SJCRH30 (cell line): Measurements from ENCODE around the gene SLC19A1. TPM values are rescaled to one million over a fixed set of nuclear protein-coding genes. Genes with fewer than 3 reads are reported as not detected.
"Not testable (repeated sequence)": the region's sequence is repeated elsewhere in the genome, so short reads cannot be mapped to it uniquely, and the experiment has no call there.

ENCODE experiments used
- DNase-seq, 2 experiments: peaks; one replicate each; pipeline ENCODE4 v3.0.0-alpha.2; 2015 to 2020
- H3K27ac ChIP-seq: fragments of 250-450 bp; sonication (Bioruptor Pico); 2 replicates; pipeline ENCODE4 v1.5.1; 2020; ENCODE audit warnings: mild to moderate bottlenecking, moderate library complexity
- H3K27me3 ChIP-seq: fragments of 250-450 bp; sonication (Bioruptor Pico); 2 replicates; pipeline ENCODE4 v1.5.1; 2020; ENCODE audit warnings: mild to moderate bottlenecking, moderate library complexity
- H3K36me3 ChIP-seq: fragments of 250-450 bp; sonication (Bioruptor Pico); 2 replicates; pipeline ENCODE4 v1.5.1; 2020; ENCODE audit warnings: mild to moderate bottlenecking, moderate library complexity
- H3K4me1 ChIP-seq: fragments of 250-450 bp; sonication (Bioruptor Pico); 2 replicates; pipeline ENCODE4 v1.5.1; 2020; ENCODE audit warnings: mild to moderate bottlenecking, moderate library complexity
- H3K4me3 ChIP-seq: fragments of 250-450 bp; sonication (Bioruptor Pico); 2 replicates; pipeline ENCODE4 v1.5.1; 2020; ENCODE audit warnings: mild to moderate bottlenecking, moderate library complexity
- H3K9me3 ChIP-seq: fragments of 250-450 bp; sonication (Bioruptor Pico); replicated peaks from 2 replicates; pipeline ENCODE4 v1.5.1; 2020; ENCODE audit warnings: mild to moderate bottlenecking, moderate library complexity
- total RNA-seq: library from RNA; depleted of rRNA; stranded (reverse); fragments of >200 nt; shearing (Covaris generic); gene quantifications from 2 replicates; pipeline ENCODE4 v1.2.3, GENCODE V29; 2014

SLC19A1 gene
- total RNA-seq, 1 experiment from 2014 or later, result 27.6 TPM

DNA sequence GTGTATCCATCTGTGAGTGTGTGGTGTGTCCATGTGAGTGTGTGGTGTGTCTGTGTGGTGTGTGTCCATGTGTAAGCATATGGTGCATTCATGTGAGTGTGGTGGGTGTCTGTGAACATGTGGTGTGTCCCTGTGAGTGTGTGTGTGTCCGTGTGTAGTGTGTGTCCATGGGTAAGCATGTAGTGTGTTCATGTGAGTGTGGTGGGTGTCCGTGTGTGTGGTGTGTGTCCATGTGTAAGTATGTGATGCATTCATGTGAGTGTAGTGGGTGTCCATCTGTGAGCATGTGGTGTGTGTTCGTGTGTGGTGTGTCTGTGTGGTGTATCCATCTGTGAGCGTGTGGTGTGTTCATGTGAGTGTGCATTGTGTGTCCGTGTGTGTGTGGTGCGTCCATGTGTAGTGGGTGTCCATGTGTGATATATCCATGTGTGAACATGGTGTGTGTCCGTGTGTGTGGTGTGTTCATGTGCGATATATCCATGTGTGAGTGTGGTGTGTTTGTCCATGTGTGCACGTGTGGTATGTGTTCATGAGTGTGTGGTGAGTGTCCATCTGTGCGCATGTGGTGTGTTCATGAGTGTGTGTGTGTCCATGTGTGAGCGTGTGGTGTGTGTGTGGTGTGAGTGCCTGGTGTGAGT lies 12.3 kb downstream of the SLC19A1 start:
- H3K4me3 ChIP-seq, result no peak overlapping the region
- no peaks in the 10 kb centered on the region for H3K27me3 ChIP-seq
- H3K9me3 ChIP-seq, result no peaks in the 10 kb centered on the region
- H3K4me1 ChIP-seq, result no peaks in the 10 kb centered on the region
- H3K36me3 ChIP-seq, result peaks cover 35% of the 10 kb centered on the region
- no peak for DNase-seq
- H3K27ac ChIP-seq, result no peak overlapping the region

DNA sequence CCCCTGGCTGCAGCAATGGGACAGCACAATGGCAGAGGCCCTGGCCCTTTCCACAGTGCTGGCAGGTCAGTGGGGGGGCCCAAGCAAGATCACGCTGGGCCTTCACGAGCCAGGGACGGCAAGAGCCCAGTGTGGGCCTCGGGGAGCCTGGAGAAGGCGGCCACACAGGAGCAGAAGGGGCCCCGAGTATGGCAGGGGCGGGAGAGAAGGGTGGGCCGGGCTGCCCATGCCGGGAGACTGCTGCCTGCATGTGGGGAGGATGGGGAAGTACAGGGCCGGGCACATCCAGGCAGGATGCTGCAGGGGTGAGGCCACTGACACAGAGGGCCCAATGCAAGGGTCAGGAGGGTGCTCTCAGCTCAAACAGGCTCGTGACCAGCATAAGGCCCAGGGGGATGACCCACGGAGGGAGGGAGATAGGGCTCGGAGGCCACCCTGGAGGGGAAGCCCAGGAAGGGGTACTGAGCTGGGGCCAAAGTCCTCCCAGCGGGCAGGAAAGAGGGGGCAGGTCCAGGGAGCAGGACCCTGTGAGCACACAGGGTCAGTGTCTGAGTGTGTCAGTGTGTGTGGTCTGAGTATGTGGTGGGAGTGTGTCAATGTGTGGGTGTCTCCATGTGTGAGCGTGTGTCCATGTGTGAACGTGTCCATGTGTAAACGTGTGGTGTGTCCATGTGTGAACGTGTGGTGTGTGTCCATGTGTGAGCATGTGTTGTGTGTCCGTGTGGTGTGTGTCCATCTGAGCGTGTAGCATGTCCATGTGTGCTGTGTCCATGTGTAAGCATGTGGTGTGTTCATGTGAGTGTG lies 13.1 kb downstream of the SLC19A1 start:
- no peak overlapping the region for H3K4me3 ChIP-seq
- no peak for DNase-seq
- no peaks in the 10 kb centered on the region for H3K27me3 ChIP-seq
- H3K36me3 ChIP-seq, result peaks cover 38% of the 10 kb centered on the region
- no peaks in the 10 kb centered on the region for H3K9me3 ChIP-seq
- H3K27ac ChIP-seq, result no peak overlapping the region
- H3K4me1 ChIP-seq, result no peaks in the 10 kb centered on the region

- H3K27me3 ChIP-seq, result no peaks in the 10 kb centered on the region
- H3K9me3 ChIP-seq, result no peaks in the 10 kb centered on the region
- H3K36me3 ChIP-seq, result peaks cover 44% of the 10 kb centered on the region
- H3K4me3 ChIP-seq, result no peak overlapping the region
- no peak overlapping the region for H3K27ac ChIP-seq
- no peak for DNase-seq
- H3K4me1 ChIP-seq, result no peaks in the 10 kb centered on the region
Measured at GRCh38 chr21:45528028-45528705, 14.1 kb downstream of the SLC19A1 start.

DNA sequence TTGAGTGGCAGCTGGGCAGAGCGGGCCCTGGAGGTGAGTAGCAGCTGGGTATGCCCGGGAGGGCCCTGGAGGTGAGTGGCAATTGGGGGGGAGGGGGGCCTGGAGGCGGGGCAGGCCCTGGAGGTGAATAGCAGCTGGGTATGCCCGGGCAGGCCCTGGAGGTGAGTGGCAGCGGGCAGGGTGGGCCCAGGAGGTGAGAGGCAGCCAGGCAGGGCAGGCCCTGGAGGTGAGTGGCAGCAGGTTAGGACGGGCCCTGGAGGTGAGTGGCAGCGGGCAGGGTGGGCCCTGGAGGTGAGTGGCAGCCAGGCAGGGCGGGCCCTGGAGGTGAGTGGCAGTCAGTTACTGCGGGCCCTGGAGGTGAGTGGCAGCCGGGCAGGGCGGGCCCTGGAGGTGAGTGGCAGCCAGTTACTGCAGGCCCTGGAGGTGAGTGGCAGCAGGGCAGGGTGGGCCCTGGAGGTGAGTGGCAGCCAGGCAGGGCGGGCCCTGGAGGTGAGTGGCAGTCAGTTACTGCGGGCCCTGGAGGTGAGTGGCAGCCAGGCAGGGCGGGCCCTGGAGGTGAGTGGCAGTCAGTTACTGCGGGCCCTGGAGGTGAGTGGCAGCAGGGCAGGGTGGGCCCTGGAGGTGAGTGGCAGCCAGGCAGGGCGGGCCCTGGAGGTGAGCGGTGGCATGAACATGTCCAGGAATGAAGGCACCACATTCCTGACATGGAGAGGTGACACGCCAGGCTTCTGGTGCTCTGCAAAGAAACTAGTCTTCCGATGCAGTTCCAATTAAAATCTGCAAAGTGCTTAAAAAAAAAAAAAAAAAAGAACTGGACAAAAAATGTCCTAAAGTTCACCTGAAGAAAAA lies 14.9 kb downstream of the SLC19A1 start:
- H3K27me3 ChIP-seq, H3K9me3 ChIP-seq, DNase-seq, H3K4me1 ChIP-seq, H3K4me3 ChIP-seq, H3K27ac ChIP-seq: not testable (repeated sequence)
- peaks cover 50% of the 10 kb centered on the region for H3K36me3 ChIP-seq

DNA sequence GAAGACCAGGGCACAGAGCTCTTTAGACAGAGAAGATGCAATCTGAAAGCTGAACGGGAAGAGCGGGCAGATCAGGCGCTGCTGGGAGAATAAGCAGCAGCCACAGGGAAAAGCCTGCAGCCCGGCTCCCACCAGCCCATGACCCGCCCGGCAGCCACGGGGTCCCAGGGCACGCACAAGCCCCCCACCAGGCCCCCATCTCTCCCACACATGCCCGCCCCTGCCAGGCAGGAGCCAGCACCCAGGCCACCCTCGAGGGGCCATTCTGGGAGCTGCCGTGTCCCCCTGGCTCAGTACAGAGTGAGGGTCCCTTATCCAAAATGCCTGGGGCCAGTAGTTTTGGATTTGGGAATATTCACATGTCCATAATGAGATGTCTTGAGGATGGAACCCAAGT lies 16.3 kb downstream of the SLC19A1 start:
- Histone ChIP-seq H3K4me3 (no peak overlapping the region), H3K4me1 (no peaks in the 10 kb centered on the region), H3K9me3 (peaks cover 4% of the 10 kb centered on the region), H3K36me3 (peaks cover 55% of the 10 kb centered on the region), H3K27me3 (no peaks in the 10 kb centered on the region), H3K27ac (no peak overlapping the region)
- no peak for DNase-seq

DNA sequence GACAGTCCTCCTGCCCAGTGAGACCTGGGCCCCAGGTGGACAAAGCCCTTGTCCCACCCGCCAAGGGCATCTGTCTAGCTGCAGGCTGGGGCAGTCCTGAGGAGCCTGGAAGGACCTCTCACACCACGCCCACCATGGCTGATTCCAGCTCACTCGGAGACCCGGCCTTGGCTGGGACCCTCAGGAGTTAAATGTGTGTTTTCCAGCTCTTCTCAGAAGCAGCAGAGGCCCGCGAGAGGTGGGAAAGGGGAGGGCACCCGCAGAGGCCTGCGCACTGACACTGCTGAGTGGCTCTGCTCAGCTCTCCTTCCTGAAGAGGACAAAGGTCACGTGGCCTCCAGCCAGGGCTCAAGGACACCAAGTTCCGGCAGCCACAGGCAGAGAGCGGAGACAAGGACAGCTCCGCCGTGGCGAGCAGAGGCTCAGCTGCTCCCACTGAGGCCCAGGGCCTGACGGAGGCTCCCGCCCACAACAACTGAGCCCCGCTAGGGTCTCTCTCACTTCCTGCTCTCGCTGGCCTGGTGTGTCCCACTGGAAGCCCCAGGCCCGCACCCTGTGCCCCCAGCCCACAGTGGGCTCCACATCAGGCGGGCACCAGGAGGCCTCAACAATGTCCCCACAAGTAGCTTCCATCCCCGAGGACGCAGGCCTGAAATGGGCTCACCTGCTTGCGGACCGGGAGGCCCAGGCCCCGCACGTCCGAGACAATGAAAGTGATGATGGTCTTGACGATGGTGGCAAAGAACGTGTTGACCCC lies 16.9 kb downstream of the SLC19A1 start:
- H3K4me3 ChIP-seq, result no peak overlapping the region
- peaks cover 57% of the 10 kb centered on the region for H3K36me3 ChIP-seq
- no peak overlapping the region for H3K27ac ChIP-seq
- no peaks in the 10 kb centered on the region for H3K27me3 ChIP-seq
- H3K9me3 ChIP-seq, result peaks cover 6% of the 10 kb centered on the region
- DNase-seq, result no peak
- no peaks in the 10 kb centered on the region for H3K4me1 ChIP-seq

DNA sequence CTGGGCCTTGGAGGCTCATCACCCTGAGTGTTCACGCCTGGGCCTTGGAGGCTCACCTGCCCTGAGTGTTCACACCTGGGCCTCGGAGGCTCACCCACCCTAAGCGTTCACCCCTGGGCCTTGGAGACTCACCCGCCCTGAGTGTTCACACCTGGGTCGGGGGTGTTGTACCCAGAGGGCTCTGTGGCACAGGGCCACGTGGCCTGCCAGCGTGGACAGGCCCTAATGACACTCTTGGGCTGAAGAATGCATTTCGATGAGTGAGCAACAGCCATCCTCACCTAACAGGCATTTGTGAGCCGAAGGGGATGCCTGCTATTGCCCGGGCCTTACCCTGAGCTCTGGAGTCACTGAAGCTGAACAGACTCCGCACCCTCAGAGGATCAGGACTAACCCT lies 17.5 kb downstream of the SLC19A1 start:
- H3K4me3 ChIP-seq, result no peak overlapping the region
- peaks cover 12% of the 10 kb centered on the region for H3K9me3 ChIP-seq
- H3K4me1 ChIP-seq, result no peaks in the 10 kb centered on the region
- no peak for DNase-seq
- H3K27me3 ChIP-seq, result no peaks in the 10 kb centered on the region
- peaks cover 57% of the 10 kb centered on the region for H3K36me3 ChIP-seq
- no peak overlapping the region for H3K27ac ChIP-seq

DNA sequence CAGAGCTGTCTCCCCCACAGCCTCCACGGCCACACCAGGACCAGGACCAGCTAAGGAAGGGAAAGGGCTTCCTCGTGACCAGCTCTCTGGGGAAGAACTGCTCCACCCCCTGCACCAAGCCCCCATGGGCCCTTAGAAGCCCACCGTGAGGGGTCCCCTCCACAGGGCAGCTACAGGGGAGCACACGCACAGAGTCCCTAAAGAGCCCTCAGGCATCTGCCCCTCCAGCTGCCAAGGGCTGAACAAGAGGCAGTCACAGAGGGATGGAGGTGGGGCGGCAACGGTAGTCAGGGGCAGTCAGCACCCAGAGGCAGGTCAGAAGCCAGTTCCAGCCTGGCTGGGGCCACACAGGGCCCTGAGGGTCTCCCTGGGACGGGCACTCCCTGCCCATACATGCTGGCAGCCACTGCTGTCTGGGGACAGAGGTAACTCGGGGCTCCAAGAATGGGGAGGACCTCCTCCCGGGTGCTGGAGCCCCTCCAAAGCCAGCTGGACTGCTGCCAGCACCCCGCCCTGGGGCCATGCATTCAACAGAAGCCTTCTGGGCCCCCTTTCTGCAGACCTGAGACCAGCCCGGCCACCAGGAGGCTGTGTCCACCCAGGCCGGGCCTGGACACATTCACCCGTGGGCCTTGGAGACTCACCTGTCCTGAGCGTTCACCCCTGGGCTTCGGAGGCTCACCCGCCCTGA lies 18.7 kb downstream of the SLC19A1 start:
- H3K4me3 ChIP-seq, result no peak overlapping the region
- no peaks in the 10 kb centered on the region for H3K27me3 ChIP-seq
- H3K9me3 ChIP-seq, result peaks cover 24% of the 10 kb centered on the region
- DNase-seq, result no peak
- no peaks in the 10 kb centered on the region for H3K4me1 ChIP-seq
- H3K36me3 ChIP-seq, result peaks cover 61% of the 10 kb centered on the region
- H3K27ac ChIP-seq, result no peak overlapping the region

DNA sequence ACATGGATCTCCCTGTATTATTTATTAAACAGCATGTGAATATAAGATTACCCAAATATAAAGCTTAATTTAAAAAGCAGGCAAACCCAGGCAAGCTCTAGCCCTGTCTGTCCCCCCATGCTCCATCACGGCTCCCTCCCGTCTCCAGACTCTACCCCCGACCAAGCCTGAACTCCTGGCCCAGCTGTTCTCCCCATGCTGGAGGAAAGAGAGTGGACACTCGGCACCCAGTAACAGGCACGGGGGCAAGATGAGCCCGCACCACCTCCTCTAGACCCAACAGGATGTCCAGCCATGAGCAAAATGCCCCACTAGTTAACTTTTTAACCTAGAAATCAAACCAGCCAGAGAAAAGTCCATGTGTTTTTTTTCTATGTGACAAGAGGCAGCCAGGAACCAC lies 19.3 kb downstream of the SLC19A1 start:
- peaks cover 61% of the 10 kb centered on the region for H3K36me3 ChIP-seq
- H3K4me3 ChIP-seq, result no peak overlapping the region
- H3K27ac ChIP-seq, result no peak overlapping the region
- H3K4me1 ChIP-seq, result no peaks in the 10 kb centered on the region
- no peaks in the 10 kb centered on the region for H3K27me3 ChIP-seq
- no peak for DNase-seq
- peaks cover 27% of the 10 kb centered on the region for H3K9me3 ChIP-seq

- Histone ChIP-seq H3K27me3 (no peaks in the 10 kb centered on the region), H3K4me1 (no peaks in the 10 kb centered on the region), H3K36me3 (peaks cover 64% of the 10 kb centered on the region), H3K9me3 (peaks cover 27% of the 10 kb centered on the region), H3K4me3 (no peak overlapping the region), H3K27ac (no peak overlapping the region)
- no peak for DNase-seq
Measured at GRCh38 chr21:45522381-45522780, 19.9 kb downstream of the SLC19A1 start.

- no peak overlapping the region for H3K4me3 ChIP-seq
- H3K4me1 ChIP-seq, result no peaks in the 10 kb centered on the region
- H3K27me3 ChIP-seq, result no peaks in the 10 kb centered on the region
- peaks cover 27% of the 10 kb centered on the region for H3K9me3 ChIP-seq
- peaks cover 61% of the 10 kb centered on the region for H3K36me3 ChIP-seq
- no peak for DNase-seq
- H3K27ac ChIP-seq, result no peak overlapping the region
Measured at GRCh38 chr21:45521241-45521640, 21.0 kb downstream of the SLC19A1 start.

DNA sequence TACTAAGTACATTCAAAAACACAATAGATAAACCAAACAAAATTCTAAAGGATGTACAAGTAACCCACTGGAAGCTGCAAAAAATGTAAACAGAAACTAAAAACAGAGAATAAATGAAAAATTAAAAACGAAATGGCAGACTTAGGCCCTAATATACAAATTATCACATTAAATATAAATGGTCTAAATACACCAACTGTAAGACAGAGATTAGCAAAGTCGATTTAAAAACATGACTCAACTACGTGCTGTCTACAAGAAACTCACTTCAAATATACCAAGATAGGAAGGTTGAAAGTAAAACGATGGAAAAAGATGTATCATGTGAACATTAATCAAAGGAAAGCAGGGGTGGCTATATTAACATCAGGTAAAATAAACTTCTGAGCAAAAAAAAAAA lies 23.1 kb downstream of the SLC19A1 start:
- Histone ChIP-seq H3K27ac (no peak overlapping the region), H3K36me3 (peaks cover 50% of the 10 kb centered on the region), H3K4me1 (no peaks in the 10 kb centered on the region), H3K27me3 (no peaks in the 10 kb centered on the region), H3K4me3 (no peak overlapping the region), H3K9me3 (peaks cover 27% of the 10 kb centered on the region)
- DNase-seq, result no peak

DNA sequence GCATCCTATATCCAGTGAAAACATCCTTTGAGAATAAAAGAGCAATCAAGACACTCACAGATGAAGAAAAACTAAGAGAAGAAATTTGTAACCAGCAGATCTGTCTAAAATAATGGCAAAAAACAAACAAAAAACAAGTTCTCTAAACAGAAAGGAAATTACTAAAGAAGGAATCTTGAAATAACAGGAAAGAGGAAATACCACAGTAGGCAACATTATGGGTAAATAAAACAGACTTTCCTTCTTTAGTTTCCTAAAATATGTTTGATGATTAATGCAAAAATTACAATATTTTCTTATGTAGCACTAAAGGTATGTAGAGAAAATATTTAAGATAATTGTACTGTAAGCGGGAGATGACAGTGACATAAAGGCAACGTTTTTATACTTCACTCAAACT lies 23.5 kb downstream of the SLC19A1 start:
- peaks cover 50% of the 10 kb centered on the region for H3K36me3 ChIP-seq
- peaks cover 27% of the 10 kb centered on the region for H3K9me3 ChIP-seq
- H3K4me3 ChIP-seq, result no peak overlapping the region
- no peak for DNase-seq
- no peaks in the 10 kb centered on the region for H3K27me3 ChIP-seq
- no peak overlapping the region for H3K27ac ChIP-seq
- no peaks in the 10 kb centered on the region for H3K4me1 ChIP-seq
